GM18861 (cell line): ENCODE measurements around the gene CCDC124.
"Not testable (repeated sequence)": the region's sequence is repeated elsewhere in the genome, so short reads cannot be mapped to it uniquely, and the experiment has no call there.

Source experiments
- ATAC-seq: cut with Tn5 transposase; IDR thresholded peaks from one replicate; pipeline ENCODE4 v1.9.1; 2021; ENCODE audit not compliant: unreplicated experiment

The CCDC124 gene

GRCh38 chr19:17932485-17933338 is at the start of gene CCDC124:
Gene CCDC124 (plus strand): TSS chr19:17933015. CDS start chr19:17936421, 3,406 bp downstream.
- ATAC-seq: peak; percentile 74

GRCh38 chr19:17883627-17884410 is 49.0 kb upstream of the CCDC124 start:
- no peak for ATAC-seq

- no peak for ATAC-seq
These were observed 46.3 kb upstream of the CCDC124 start for GRCh38 chr19:17886515-17886914.

GRCh38 chr19:17887221-17887620 is 45.6 kb upstream of the CCDC124 start:
- not testable (repeated sequence) for ATAC-seq

- no peak for ATAC-seq
These were observed 44.6 kb upstream of the CCDC124 start for GRCh38 chr19:17888260-17888659.

GRCh38 chr19:17889609-17890214 is 43.1 kb upstream of the CCDC124 start:
- no peak for ATAC-seq

- no peak for ATAC-seq
These were observed 39.0 kb upstream of the CCDC124 start for GRCh38 chr19:17893766-17894165.

- no peak for ATAC-seq
These were observed 30.1 kb upstream of the CCDC124 start for GRCh38 chr19:17902701-17903100.

- no peak for ATAC-seq
These were observed 24.6 kb upstream of the CCDC124 start for GRCh38 chr19:17908244-17908643.

GRCh38 chr19:17909003-17909732 is 23.6 kb upstream of the CCDC124 start:
- no peak for ATAC-seq

GRCh38 chr19:17910791-17911360 is 21.9 kb upstream of the CCDC124 start:
- ATAC-seq: no peak

- no peak for ATAC-seq
These were observed 16.7 kb upstream of the CCDC124 start for GRCh38 chr19:17915940-17916593.

- not testable (repeated sequence) for ATAC-seq
These were observed 14.7 kb upstream of the CCDC124 start for GRCh38 chr19:17918151-17918550.

- not testable (repeated sequence) for ATAC-seq
These were observed 13.7 kb upstream of the CCDC124 start for GRCh38 chr19:17919122-17919521.

GRCh38 chr19:17920527-17920926 is 12.3 kb upstream of the CCDC124 start:
- ATAC-seq: no peak

GRCh38 chr19:17922138-17922537 is 10.7 kb upstream of the CCDC124 start:
- ATAC-seq: no peak

- no peak for ATAC-seq
These were observed 6.8 kb upstream of the CCDC124 start for GRCh38 chr19:17926044-17926443.

GRCh38 chr19:17929056-17929455 is 3.8 kb upstream of the CCDC124 start:
- no peak for ATAC-seq

GRCh38 chr19:17931532-17932191 is 1.2 kb upstream of the CCDC124 start:
- no peak for ATAC-seq
